ENCODE measurements around the gene RAPSN. TPM values are rescaled to one million over a fixed set of nuclear protein-coding genes. Genes with fewer than 3 reads are reported as not detected.
A peak's percentile ranks its signal among the peaks of the same experiment; 100 is the strongest.

Gene RAPSN
- total RNA-seq, 1 experiment from 2014 or later: 2.0 TPM

GRCh38 chr11:47413351-47413750 is 35.6 kb downstream of the RAPSN start:
- no peak for TF ChIP-seq CTCF (IDR thresholded peaks at IDR 0.05; ENCODE audit: insufficient read depth in 1 of 2, low read depth in 1 of 2, low read length in 1 of 2, severe bottlenecking in 1 of 2, unreplicated experiment in 1 of 2)
- Mint-ChIP-seq H3K27me3 (ENCODE audit: insufficient read depth, unreplicated experiment) (no peaks in the 10 kb centered on the region), H3K4me1 (ENCODE audit: low read depth, unreplicated experiment) (peaks cover 11% of the 10 kb centered on the region), H3K9me3 (ENCODE audit: unreplicated experiment) (no peaks in the 10 kb centered on the region), H3K36me3 (ENCODE audit: insufficient read depth, unreplicated experiment) (peaks cover 32% of the 10 kb centered on the region), H3K4me3 (ENCODE audit: unreplicated experiment) (no peak overlapping the region), H3K27ac (ENCODE audit: unreplicated experiment) (no peak overlapping the region)
- no peaks in the 10 kb centered on the region for H3K27me3 ChIP-seq (replicated peaks; ENCODE audit: control insufficient read depth, insufficient read depth, low read length)
- no peak for DNase-seq
- H3K4me3 ChIP-seq (ENCODE audit: low read depth, low read length): no peak overlapping the region
- no peaks in the 10 kb centered on the region; the same call in 1 of the 2 replicates for H3K36me3 ChIP-seq (ENCODE audit: control insufficient read depth, insufficient read depth, low read length)
- H3K4me1 ChIP-seq: peaks cover 13% of the 10 kb centered on the region
- intact Hi-C loops (cut with micrococcal nuclease; ENCODE audit: unreplicated experiment): no loop called here
- CTCF ChIA-PET: no interaction called here
- POLR2A ChIA-PET: no interaction called here
- no peaks in the 10 kb centered on the region for H3K9me3 ChIP-seq
- BruUV-seq (replicated peaks): no TSS peak

GRCh38 chr11:47411884-47412746 is 36.8 kb downstream of the RAPSN start:
- H3K4me3 ChIP-seq (ENCODE audit: low read depth, low read length): no peak overlapping the region
- intact Hi-C loops (cut with micrococcal nuclease; ENCODE audit: unreplicated experiment): no loop called here
- CTCF ChIA-PET: interaction anchor here (0.5 to 1.0 kb wide), 4 partner anchors 9 to 178 kb away, joined by 3 to 4 read pairs (median 3); partner anchors contain the start of gene PSMC3
- TF ChIP-seq CTCF (IDR thresholded peaks at IDR 0.05; ENCODE audit: insufficient read depth in 1 of 2, low read depth in 1 of 2, low read length in 1 of 2, severe bottlenecking in 1 of 2, unreplicated experiment in 1 of 2): peak; percentile 56 to 78
- peaks cover 17% of the 10 kb centered on the region for H3K4me1 ChIP-seq
- no peaks in the 10 kb centered on the region for H3K9me3 ChIP-seq
- Mint-ChIP-seq H3K9me3 (ENCODE audit: unreplicated experiment) (no peaks in the 10 kb centered on the region), H3K27ac (ENCODE audit: unreplicated experiment) (no peak overlapping the region), H3K4me1 (ENCODE audit: low read depth, unreplicated experiment) (peaks cover 16% of the 10 kb centered on the region), H3K36me3 (ENCODE audit: insufficient read depth, unreplicated experiment) (peaks cover 37% of the 10 kb centered on the region), H3K27me3 (ENCODE audit: insufficient read depth, unreplicated experiment) (no peaks in the 10 kb centered on the region), H3K4me3 (ENCODE audit: unreplicated experiment) (no peak overlapping the region)
- BruUV-seq (replicated peaks): no TSS peak
- no peaks in the 10 kb centered on the region; the same call in 1 of the 2 replicates for H3K36me3 ChIP-seq (ENCODE audit: control insufficient read depth, insufficient read depth, low read length)
- DNase-seq: peak; percentile 61 to 72
- POLR2A ChIA-PET: interaction anchor here (0.6 kb wide), 1 partner anchor 167 kb away, joined by 7 read pairs; the partner anchor contains the start of genes KBTBD4 and NDUFS3
- no peaks in the 10 kb centered on the region for H3K27me3 ChIP-seq (replicated peaks; ENCODE audit: control insufficient read depth, insufficient read depth, low read length)

GRCh38 chr11:47410370-47411264 is 38.3 kb downstream of the RAPSN start:
- ChIA-PET POLR2A (no interaction called here), CTCF (no interaction called here)
- Histone ChIP-seq H3K4me1 (peaks cover 9% of the 10 kb centered on the region; the same call in 1 of the 2 replicates), H3K27me3 (replicated peaks; ENCODE audit: control insufficient read depth, insufficient read depth, low read length) (no peaks in the 10 kb centered on the region), H3K9me3 (no peaks in the 10 kb centered on the region), H3K36me3 (ENCODE audit: control insufficient read depth, insufficient read depth, low read length) (no peaks in the 10 kb centered on the region), H3K4me3 (ENCODE audit: low read depth, low read length) (no peak overlapping the region)
- DNase-seq: no peak
- Mint-ChIP-seq H3K4me1 (ENCODE audit: low read depth, unreplicated experiment) (peaks cover 14% of the 10 kb centered on the region), H3K36me3 (ENCODE audit: insufficient read depth, unreplicated experiment) (peaks cover 28% of the 10 kb centered on the region), H3K9me3 (ENCODE audit: unreplicated experiment) (no peaks in the 10 kb centered on the region), H3K27me3 (ENCODE audit: insufficient read depth, unreplicated experiment) (no peaks in the 10 kb centered on the region), H3K27ac (ENCODE audit: unreplicated experiment) (no peak overlapping the region), H3K4me3 (ENCODE audit: unreplicated experiment) (no peak overlapping the region)
- intact Hi-C loops (cut with micrococcal nuclease; ENCODE audit: unreplicated experiment): no loop called here
- no TSS peak for BruUV-seq (replicated peaks)
- no peak for TF ChIP-seq CTCF (IDR thresholded peaks at IDR 0.05; ENCODE audit: insufficient read depth in 1 of 2, low read depth in 1 of 2, low read length in 1 of 2, severe bottlenecking in 1 of 2, unreplicated experiment in 1 of 2)

Data from Caco-2 (cell line).